Measurements from ENCODE around the gene RMRP.
"Not testable (repeated sequence)": the region's sequence is repeated elsewhere in the genome, so short reads cannot be mapped to it uniquely, and the experiment has no call there.

RMRP gene

GRCh38 chr9:35664531-35665470 lies 7.0 kb upstream of the RMRP start, which contains the start of gene ARHGEF39:
ARHGEF39 (minus strand) TSS chr9:35665195; CDS start chr9:35665169, 26 bp downstream.
- DNase-seq (ENCODE audit: low spot score) = peak; percentile 85

GRCh38 chr9:35662437-35662836 lies 4.6 kb upstream of the RMRP start:
- no peak for DNase-seq (ENCODE audit: low spot score)

GRCh38 chr9:35661756-35662350 lies 4.0 kb upstream of the RMRP start:
- no peak for DNase-seq (ENCODE audit: low spot score)

GRCh38 chr9:35660966-35661415 lies 3.2 kb upstream of the RMRP start:
- DNase-seq (ENCODE audit: low spot score) = no peak

- peak; percentile 36 for DNase-seq (ENCODE audit: low spot score)
Measured at GRCh38 chr9:35659340-35659739, 1.5 kb upstream of the RMRP start.

- DNase-seq (ENCODE audit: low spot score) = no peak
Measured at GRCh38 chr9:35658968-35659220, 1.1 kb upstream of the RMRP start.

- DNase-seq (ENCODE audit: low spot score) = peak; percentile 82
Measured at GRCh38 chr9:35658137-35658967, 533 bp upstream of the RMRP start, which contains the start of gene CCDC107. CCDC107 (plus strand) TSS chr9:35658292; CDS start chr9:35658380, 88 bp downstream.

GRCh38 chr9:35656831-35657545 lies 831 bp downstream of the RMRP start:
- DNase-seq (ENCODE audit: low spot score) = peak; percentile 44

GRCh38 chr9:35656348-35656747 lies 1.5 kb downstream of the RMRP start:
- DNase-seq (ENCODE audit: low spot score) = peak; percentile 25

- DNase-seq (ENCODE audit: low spot score) = no peak
Measured at GRCh38 chr9:35653611-35654010, 4.2 kb downstream of the RMRP start.

- DNase-seq (ENCODE audit: low spot score) = no peak
Measured at GRCh38 chr9:35652829-35653209, 5.0 kb downstream of the RMRP start.

GRCh38 chr9:35651956-35652828 lies 5.6 kb downstream of the RMRP start:
- peak; percentile 39 for DNase-seq (ENCODE audit: low spot score)

- no peak for DNase-seq (ENCODE audit: low spot score)
Measured at GRCh38 chr9:35650341-35651158, 7.3 kb downstream of the RMRP start, which contains the start of gene SIT1. SIT1 (minus strand) TSS chr9:35650931; CDS start chr9:35650853, 78 bp downstream.

GRCh38 chr9:35649431-35650340 lies 8.1 kb downstream of the RMRP start:
- DNase-seq (ENCODE audit: low spot score) = no peak

- DNase-seq (ENCODE audit: low spot score) = peak; percentile 89
Measured at GRCh38 chr9:35646533-35647265, 11.1 kb downstream of the RMRP start.

GRCh38 chr9:35646153-35646532 lies 11.7 kb downstream of the RMRP start:
- DNase-seq (ENCODE audit: low spot score) = peak; percentile 80

GRCh38 chr9:35645736-35646135 lies 12.1 kb downstream of the RMRP start:
- DNase-seq (ENCODE audit: low spot score) = not testable (repeated sequence)

GRCh38 chr9:35643046-35643445 lies 14.8 kb downstream of the RMRP start:
- no peak for DNase-seq (ENCODE audit: low spot score)

All from SW480 (cell line).